22Rv1 (cell line): ENCODE data around the gene GJB4.

Source experiments
- ZFX ChIP-seq: fragments of 450-650 bp; IDR thresholded peaks from 2 replicates; pipeline ENCODE4 v1.6.1; 2017; ENCODE audit warnings: antibody characterized with exemption, borderline replicate concordance
- TF ChIP-seq, protein P1 (sequence below): fragments of 450-650 bp; IDR thresholded peaks from 2 replicates; pipeline ENCODE4 v1.5.1; 2017; ENCODE audit warnings: mild to moderate bottlenecking

DNA sequence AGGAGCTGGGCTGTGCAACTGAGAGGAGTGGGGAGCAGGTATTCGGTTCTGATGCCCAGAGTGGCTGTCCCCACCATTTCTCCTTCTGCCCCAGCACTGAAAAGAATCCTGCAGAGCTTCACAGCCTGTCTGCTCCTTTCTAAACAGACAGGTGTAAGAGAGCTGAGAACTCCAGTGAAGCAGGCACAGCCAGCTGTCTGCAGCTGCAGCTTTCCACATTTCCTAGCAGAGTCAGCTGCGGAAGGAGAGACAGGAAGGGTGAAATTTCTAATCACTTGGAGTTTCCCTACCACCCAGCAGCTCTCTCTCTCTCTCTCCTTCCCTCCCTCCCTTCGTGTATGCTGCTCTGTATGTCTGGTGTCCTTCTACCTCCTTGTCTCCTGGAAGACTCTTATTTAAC is 45.2 kb upstream of the GJB4 start:
- TF ChIP-seq, protein P1, sequence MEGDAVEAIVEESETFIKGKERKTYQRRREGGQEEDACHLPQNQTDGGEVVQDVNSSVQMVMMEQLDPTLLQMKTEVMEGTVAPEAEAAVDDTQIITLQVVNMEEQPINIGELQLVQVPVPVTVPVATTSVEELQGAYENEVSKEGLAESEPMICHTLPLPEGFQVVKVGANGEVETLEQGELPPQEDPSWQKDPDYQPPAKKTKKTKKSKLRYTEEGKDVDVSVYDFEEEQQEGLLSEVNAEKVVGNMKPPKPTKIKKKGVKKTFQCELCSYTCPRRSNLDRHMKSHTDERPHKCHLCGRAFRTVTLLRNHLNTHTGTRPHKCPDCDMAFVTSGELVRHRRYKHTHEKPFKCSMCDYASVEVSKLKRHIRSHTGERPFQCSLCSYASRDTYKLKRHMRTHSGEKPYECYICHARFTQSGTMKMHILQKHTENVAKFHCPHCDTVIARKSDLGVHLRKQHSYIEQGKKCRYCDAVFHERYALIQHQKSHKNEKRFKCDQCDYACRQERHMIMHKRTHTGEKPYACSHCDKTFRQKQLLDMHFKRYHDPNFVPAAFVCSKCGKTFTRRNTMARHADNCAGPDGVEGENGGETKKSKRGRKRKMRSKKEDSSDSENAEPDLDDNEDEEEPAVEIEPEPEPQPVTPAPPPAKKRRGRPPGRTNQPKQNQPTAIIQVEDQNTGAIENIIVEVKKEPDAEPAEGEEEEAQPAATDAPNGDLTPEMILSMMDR, result no peak
- TF ChIP-seq ZFX, result no peak
